Mucosa of stomach (tissue), 1 donor: ENCODE results near the gene WDR27.

Source experiments
- H3K27me3 ChIP-seq: one replicate; pipeline ENCODE4 v1.7.0; 2013; ENCODE audit warnings: mild to moderate bottlenecking, low read length; ENCODE audit not compliant: control insufficient read depth, insufficient read depth
- H3K36me3 ChIP-seq: one replicate; pipeline ENCODE4 v1.7.0; 2013; ENCODE audit warnings: low read length; ENCODE audit not compliant: control insufficient read depth, insufficient read depth
- H3K4me1 ChIP-seq: one replicate; pipeline ENCODE4 v1.7.0; 2013; ENCODE audit warnings: mild to moderate bottlenecking, low read length; ENCODE audit not compliant: control insufficient read depth, insufficient read depth
- H3K4me3 ChIP-seq: one replicate; pipeline ENCODE4 v1.7.0; 2013; ENCODE audit warnings: low read length
- H3K9ac ChIP-seq: one replicate; pipeline ENCODE4 v1.7.0; 2013; ENCODE audit warnings: mild to moderate bottlenecking, low read length, moderate library complexity
- H3K9me3 ChIP-seq: one replicate; pipeline ENCODE4 v1.7.0; 2013; ENCODE audit warnings: mild to moderate bottlenecking, low read length, moderate library complexity; ENCODE audit not compliant: control insufficient read depth
- donor health status: Pancreatic carcinoma.

The WDR27 gene

DNA sequence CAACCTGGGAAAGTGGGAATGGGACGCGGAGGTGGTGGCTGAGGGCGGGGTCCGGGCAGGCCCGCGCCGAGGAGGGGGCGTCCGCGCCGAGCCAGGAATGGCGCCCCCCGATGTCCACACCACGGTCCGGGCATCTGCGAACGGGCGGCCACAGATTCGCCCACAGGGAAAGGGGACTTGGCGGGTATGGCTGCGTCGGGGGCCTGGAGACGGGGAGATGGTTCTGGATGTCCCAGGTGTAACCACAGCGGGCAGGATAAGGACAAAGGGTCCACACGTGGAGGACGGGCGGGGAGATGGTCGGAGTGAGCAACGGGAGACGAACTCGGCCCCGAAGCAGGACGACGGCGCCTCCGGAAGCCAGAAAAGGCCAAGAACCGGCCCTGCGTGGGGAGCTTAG, 124.6 kb downstream of the WDR27 start:
- no peaks in the 10 kb centered on the region for H3K9me3 ChIP-seq
- no peak overlapping the region for H3K4me3 ChIP-seq
- no peaks in the 10 kb centered on the region for H3K4me1 ChIP-seq
- H3K27me3 ChIP-seq: no peaks in the 10 kb centered on the region
- H3K36me3 ChIP-seq: no peaks in the 10 kb centered on the region
- H3K9ac ChIP-seq: no peak overlapping the region

DNA sequence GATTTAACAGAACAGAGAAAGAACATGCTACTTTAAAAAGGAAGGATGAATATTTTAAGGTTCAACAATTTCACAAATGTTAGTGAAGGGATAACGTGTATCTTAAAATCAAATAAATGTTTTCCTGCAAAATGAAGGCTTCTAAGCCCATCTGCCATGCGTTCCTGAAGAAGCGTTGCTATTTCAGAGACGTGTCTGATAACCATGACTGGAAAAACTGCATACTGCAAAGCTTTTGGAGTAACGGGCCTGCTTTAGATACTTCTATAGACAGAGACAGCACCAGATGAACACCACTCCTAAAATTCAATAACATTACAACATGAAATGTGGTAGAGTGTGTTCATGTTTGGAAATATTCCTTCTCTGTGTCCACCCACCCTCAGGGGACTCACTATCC, 126.0 kb downstream of the WDR27 start:
- no peaks in the 10 kb centered on the region for H3K4me1 ChIP-seq
- H3K4me3 ChIP-seq: no peak overlapping the region
- H3K36me3 ChIP-seq: no peaks in the 10 kb centered on the region
- no peak overlapping the region for H3K9ac ChIP-seq
- no peaks in the 10 kb centered on the region for H3K27me3 ChIP-seq
- no peaks in the 10 kb centered on the region for H3K9me3 ChIP-seq

DNA sequence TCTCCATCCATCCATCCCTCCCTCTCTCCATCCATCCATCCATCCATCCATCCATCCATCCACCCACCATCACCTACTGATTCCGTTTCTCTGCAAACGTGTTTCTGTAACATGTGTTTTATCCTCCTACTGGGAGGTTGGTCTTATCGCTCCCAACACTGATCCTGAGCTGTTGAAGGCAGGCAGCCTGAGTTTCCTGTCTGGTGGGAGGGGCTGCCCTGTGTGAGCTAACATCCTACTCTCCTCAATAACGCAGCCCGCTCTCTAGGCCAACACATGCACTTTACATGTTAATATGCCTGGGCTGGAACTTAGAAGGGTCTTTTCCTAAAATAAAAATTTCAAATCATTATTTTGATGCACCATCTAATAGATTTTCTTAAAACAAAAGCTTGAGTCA, 126.5 kb downstream of the WDR27 start:
- no peak overlapping the region for H3K9ac ChIP-seq

GRCh38 chr6:169574420-169574819, 127.4 kb downstream of the WDR27 start:
- H3K9me3 ChIP-seq: no peaks in the 10 kb centered on the region
- H3K9ac ChIP-seq: no peak overlapping the region
- no peaks in the 10 kb centered on the region for H3K36me3 ChIP-seq
- H3K4me1 ChIP-seq: no peaks in the 10 kb centered on the region
- no peaks in the 10 kb centered on the region for H3K27me3 ChIP-seq
- no peak overlapping the region for H3K4me3 ChIP-seq

More for the DNA sequence above, 126.5 kb downstream of the WDR27 start:
- H3K4me1 ChIP-seq: no peaks in the 10 kb centered on the region
- H3K9me3 ChIP-seq: no peaks in the 10 kb centered on the region
- no peaks in the 10 kb centered on the region for H3K27me3 ChIP-seq
- H3K36me3 ChIP-seq: no peaks in the 10 kb centered on the region
- no peak overlapping the region for H3K4me3 ChIP-seq

- Histone ChIP-seq H3K4me3 (no peak overlapping the region), H3K4me1 (no peaks in the 10 kb centered on the region), H3K36me3 (no peaks in the 10 kb centered on the region), H3K27me3 (no peaks in the 10 kb centered on the region), H3K9ac (no peak overlapping the region), H3K9me3 (no peaks in the 10 kb centered on the region)
Measured at GRCh38 chr6:169573883-169574282, 127.9 kb downstream of the WDR27 start.

GRCh38 chr6:169571123-169571962, 130.5 kb downstream of the WDR27 start:
- Histone ChIP-seq H3K4me1 (no peaks in the 10 kb centered on the region), H3K4me3 (no peak overlapping the region), H3K36me3 (no peaks in the 10 kb centered on the region), H3K27me3 (no peaks in the 10 kb centered on the region), H3K9ac (no peak overlapping the region), H3K9me3 (no peaks in the 10 kb centered on the region)

DNA sequence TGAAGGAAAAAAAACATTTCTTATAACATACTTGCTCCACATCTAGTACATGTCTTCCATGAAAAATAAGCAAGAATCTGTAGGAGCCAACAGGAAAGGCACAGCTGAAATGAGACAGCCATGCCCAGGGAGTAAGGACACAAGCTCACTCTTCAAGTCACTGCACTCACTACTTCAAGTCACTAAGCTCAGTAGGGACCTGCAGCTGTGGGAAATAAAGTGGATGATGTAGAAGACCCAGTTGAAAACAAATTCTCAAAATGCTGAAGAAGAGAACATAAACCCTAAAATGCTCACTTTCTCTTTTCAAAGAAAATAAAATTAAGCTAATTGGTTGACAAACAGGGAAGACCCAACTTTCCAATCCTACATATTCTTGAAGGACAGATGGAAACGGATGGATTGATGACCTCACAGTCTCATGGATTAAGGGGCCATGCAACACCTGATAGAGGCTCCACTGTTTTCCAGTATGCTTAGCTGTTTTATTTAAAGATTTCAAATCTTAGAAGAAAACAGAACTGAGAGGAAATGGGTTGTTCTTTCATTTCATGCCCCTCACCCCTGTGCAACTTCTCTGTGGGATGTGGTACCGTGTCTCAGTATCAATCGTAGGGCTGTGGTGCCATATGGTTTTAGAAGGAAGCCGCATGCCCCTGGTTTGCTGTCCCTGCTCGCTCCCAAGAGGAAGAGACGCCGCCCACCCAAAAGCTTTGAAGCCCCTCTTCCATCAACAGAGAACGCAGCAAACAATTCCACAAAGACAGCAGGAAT, 133.3 kb downstream of the WDR27 start:
- Histone ChIP-seq H3K4me3 (no peak overlapping the region), H3K9me3 (no peaks in the 10 kb centered on the region), H3K36me3 (no peaks in the 10 kb centered on the region), H3K4me1 (no peaks in the 10 kb centered on the region), H3K9ac (no peak overlapping the region), H3K27me3 (no peaks in the 10 kb centered on the region)

DNA sequence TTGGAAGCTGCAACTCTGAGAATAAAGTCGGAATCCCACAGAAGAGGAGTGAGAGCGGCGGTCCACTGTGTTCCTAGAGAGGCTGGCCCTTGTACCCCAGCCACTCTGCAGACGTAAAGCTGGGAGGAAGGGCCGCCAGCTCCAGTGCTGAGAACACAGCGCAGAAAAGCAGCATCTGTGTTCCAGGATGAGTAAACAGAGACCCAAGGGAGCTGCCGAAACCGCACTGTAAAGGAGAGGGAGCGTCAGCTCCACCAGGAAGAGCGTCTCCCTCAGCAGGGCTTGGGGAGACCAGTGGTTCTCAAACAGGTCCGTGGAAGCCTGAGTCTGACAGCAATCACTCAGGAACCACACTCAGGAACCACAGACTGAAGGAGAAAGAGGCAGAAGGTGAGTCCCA, 134.0 kb downstream of the WDR27 start:
- H3K4me3 ChIP-seq: no peak overlapping the region
- H3K4me1 ChIP-seq: no peaks in the 10 kb centered on the region
- H3K9me3 ChIP-seq: no peaks in the 10 kb centered on the region
- H3K36me3 ChIP-seq: no peaks in the 10 kb centered on the region
- H3K27me3 ChIP-seq: no peaks in the 10 kb centered on the region
- H3K9ac ChIP-seq: no peak overlapping the region

- Histone ChIP-seq H3K4me3 (no peak overlapping the region), H3K27me3 (no peaks in the 10 kb centered on the region), H3K9ac (no peak overlapping the region), H3K9me3 (no peaks in the 10 kb centered on the region), H3K4me1 (no peaks in the 10 kb centered on the region), H3K36me3 (no peaks in the 10 kb centered on the region)
Measured at GRCh38 chr6:169566961-169567750, 134.7 kb downstream of the WDR27 start.

DNA sequence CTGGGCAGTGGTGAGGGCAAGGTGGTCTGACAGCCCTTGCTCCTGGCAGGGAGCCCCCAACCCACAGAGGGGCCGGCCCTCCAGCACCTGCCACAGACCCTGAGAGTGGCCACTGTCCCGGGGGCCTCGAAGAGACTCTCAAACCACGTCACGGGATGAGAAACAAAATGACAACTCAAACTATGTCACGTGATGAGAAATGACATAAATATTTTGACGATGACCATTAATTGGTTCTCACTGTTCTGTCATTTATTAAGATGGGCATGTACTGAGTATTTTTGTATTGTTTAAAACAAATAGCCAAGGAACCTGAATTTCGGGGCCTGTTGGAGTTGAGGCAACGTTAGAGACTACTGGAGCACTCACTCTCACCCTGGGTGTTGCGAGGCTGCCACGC, 135.5 kb downstream of the WDR27 start:
- H3K4me1 ChIP-seq: no peaks in the 10 kb centered on the region
- H3K4me3 ChIP-seq: no peak overlapping the region
- H3K9ac ChIP-seq: no peak overlapping the region
- H3K27me3 ChIP-seq: no peaks in the 10 kb centered on the region
- no peaks in the 10 kb centered on the region for H3K9me3 ChIP-seq
- H3K36me3 ChIP-seq: no peaks in the 10 kb centered on the region

- no peak overlapping the region for H3K4me3 ChIP-seq
- no peaks in the 10 kb centered on the region for H3K27me3 ChIP-seq
- no peaks in the 10 kb centered on the region for H3K36me3 ChIP-seq
- no peaks in the 10 kb centered on the region for H3K9me3 ChIP-seq
- no peaks in the 10 kb centered on the region for H3K4me1 ChIP-seq
- H3K9ac ChIP-seq: no peak overlapping the region
Measured at GRCh38 chr6:169564453-169565240, 137.2 kb downstream of the WDR27 start.
